Pons (tissue), 1 donor: ENCODE measurements around the gene DMC1.

Experiments used
- DNase-seq: peaks from one replicate; pipeline ENCODE4 v3.0.0-alpha.2; 2016; ENCODE audit warnings: low spot score

Gene DMC1

DNA sequence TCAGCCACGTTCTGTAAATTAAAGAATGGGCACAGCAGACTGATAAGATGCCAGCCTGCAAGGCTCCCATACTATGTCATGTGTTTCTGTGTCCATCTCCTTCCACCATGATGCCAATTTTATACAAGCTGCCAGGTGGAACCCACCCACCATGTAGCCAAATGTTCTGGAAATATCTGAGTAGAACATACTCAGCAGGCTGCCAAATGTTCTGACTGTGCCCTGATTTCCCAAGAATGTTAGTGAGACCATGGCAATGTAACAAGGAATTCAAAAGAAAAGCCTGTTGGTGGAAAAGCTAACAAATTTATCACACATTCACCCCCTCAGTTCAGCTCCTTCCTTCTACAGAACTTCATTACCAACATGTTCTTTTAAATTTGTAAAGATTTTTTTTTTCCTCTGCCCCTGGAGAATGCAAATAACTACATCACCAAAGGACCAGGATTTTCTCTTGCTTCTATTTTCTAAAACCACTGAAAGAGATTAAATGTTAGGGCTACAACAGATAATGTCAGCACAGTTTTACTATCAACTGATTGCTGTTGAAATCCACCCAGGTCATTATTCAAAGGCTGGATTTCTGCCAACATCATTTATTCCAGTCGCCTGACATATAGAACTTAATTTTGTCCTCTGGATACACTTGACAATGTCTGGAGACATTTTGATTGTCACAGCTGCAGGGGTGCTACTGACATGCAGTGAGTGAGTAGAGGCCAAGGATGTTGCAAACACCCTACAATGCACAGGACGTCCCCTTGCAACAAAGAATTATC, 3.1 kb downstream of the DMC1 start:
- peak; percentile 2 for DNase-seq

DNA sequence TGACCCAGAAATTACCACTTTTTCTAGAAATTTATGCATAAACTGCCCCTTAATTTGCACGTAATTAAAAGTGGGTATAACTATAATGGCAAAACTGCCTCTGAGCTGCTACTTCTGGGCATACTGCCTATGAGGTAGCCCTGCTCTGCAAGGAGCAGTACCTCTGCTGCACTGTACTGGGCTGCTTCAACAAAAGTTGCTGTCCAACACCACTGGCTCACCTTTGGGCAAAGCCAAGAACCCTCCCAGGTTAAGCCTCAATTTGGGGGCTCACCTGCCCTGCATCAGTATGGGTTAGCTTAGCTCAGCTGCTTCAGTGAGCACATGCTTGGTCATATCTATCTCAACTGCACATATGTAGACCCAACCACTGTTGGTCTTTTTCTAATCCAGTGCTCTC, 4.5 kb downstream of the DMC1 start:
- no peak for DNase-seq

DNA sequence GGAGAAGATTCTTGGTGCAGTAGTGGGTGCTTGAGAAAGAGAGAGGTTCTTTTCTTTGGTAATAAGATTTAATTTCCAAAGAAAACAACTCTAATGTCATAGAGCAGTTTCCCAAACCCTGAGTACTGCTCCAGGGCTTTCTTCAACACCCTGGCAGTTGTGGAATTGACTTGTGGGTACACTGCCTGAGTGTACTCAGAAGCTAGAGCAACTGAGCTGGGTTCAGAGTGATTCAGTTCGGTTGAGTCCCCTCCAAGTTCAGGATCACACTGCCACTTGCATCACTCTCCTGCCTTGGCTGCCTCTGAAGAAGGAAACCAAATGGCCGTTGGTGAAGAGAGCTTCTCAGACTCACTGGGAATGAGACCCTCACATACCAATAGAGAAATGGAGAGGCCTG, 5.3 kb downstream of the DMC1 start:
- DNase-seq, result no peak

DNA sequence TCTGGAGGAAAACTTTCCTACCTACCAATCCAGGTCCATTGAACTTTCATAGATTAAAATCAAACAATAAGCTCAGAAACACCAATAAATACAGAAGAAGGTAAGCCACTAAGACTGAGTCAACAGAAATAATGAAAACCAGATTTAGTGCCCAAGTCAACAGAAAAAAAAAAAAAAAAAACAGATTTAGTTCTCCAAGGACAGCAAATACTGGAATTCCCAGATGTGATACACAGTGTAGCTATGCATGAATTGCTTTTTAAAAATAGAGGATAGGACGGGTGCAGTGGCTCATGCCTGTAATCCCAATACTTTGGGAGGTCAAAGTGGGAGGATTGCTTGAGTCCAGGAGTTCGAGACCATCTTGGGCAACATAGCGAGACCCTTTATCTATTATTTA, 15.7 kb downstream of the DMC1 start:
- DNase-seq, result no peak

DNA sequence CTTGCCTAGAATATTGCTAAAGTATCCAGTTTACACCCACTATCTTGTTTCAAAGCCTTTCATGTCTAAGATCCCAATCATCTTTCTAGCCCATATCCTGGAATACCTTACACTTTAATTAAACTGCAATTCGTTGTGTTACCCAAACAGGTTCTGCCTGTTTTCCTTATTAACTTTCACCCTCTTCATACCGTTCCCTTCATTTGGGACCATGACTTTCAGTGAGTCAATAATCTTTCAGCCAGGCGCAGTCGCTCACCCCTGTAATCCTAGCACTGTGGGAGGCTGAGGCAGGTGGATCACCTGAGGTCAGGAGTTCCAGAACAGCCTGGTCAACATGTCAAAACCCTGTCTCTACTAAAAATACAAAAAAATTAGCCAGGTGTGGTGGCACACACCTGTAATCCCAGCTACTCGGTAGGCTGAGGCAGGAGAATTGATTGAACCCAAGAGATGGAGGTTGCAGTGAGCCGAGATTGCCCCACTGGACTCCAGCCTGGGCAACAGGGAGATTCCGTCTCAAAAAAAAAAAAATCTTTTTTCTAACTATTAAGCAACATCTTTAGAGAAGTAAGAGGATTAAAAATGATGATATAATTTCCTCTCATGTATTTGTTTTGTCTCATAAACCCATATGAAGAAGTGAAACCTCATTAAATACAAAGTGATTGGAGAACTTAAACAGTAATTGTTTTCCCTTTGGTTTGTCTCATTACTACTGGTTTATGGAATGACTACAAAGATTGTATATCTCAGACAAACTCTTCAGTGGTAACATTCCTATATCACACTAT, 20.7 kb downstream of the DMC1 start:
- no peak for DNase-seq

DNA sequence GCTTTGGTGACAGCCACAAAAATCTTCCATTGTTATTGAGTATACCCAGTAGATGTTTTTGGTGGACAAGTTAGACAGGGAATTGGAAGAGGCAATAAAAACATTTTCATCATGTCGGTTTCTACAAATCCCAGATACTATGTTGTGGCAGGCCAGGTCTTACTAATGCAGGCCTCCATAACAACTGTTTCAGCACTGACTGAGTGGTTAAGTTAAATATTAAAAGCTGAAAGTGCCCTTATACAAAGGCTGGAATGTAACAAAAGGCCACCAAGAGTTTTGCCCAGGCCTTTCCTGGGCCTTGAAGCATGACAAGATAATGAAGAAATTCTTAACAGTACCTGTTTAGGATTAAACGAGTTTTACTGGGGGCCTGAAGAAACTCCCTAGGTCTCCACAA, 29.3 kb downstream of the DMC1 start:
- DNase-seq, result no peak

DNA sequence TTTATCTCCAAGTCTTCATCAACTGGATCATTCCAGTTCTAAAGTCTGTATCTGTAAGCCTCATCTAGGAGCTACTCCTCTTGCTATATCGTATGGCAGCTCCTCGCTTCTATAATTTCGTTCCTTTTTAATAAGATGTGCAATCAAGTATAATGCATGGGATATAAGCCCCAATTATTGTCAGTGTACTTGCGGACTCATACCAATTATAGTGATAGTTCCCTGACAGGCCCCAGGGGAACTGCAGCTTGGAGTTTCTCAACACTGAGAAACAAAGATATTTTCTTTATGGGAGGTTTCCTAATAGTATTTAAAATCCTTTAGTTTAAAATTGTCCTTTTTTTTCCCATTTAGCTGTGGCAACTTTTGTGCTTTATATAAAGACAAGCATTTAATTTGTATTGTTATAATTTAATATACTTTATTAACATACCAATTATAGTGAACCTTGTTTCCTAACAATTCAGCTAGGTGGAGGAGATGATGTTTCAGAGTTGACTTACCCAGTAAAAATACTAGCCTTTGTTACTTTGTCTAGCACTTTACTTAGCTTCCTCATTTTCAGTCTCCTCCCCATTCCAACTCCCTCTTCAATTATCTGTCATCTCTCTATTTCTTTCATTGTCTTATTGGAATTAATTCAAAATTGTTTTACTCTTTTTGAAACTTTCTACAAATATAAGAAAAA, 38.6 kb downstream of the DMC1 start:
- DNase-seq, result no peak

DNA sequence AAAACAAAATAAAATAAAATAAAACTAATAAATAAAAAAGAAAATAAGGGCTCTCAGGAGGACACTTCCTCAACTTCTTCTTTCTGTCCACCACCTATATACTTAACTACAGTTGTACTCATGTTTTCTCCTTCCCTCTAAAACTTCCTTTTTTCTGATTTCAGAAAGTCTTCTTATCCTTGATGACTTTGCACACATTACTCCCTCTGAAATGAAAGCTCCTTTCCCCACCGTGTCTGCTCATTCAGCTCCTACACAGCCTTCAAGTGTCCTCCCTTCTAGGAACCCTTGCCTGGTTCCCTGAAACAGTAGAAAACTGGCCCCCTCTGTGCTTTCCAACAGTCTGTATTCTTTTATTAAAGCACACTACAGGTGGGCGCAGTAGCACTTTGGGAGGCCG, 45.6 kb downstream of the DMC1 start:
- no peak for DNase-seq

DNA sequence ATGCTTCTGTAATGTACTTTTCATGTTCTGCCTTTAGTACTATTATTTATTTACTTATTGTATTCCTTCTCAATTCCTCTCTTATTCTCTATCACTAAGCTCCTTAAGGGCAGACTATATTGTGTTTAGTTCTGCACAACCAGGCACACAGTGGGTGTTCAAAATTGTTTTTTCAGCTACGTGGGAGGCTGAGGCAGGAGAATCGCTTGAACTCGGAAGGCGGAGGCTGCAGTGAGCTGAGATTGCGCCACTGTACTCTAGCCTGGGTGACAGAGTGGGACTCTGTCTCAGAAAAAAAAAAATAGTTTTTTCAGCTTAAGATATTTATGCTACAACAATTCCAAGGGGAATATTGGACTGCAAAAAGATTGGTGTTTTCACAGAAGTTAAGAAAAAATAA, 46.5 kb downstream of the DMC1 start:
- DNase-seq, result no peak

DNA sequence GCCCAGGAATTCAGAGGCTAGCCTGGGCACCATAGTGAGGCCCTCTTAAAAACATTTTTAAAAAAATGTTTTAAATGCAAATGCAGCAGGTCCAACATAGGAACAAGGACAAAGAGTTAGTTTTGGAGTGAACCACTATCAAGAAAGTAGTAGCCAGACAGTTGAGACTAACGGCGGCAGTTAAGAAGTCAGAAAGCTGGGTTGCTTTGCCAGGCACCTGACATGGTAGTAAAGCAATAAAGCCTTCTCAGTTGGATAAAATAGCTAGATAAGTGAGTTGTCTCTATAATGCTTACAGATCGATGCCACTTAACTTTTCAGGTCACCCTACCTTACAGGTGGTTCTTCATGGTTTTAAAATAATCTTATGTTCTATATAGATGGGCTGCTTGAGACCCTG, 47.0 kb downstream of the DMC1 start:
- DNase-seq, result no peak

DNA sequence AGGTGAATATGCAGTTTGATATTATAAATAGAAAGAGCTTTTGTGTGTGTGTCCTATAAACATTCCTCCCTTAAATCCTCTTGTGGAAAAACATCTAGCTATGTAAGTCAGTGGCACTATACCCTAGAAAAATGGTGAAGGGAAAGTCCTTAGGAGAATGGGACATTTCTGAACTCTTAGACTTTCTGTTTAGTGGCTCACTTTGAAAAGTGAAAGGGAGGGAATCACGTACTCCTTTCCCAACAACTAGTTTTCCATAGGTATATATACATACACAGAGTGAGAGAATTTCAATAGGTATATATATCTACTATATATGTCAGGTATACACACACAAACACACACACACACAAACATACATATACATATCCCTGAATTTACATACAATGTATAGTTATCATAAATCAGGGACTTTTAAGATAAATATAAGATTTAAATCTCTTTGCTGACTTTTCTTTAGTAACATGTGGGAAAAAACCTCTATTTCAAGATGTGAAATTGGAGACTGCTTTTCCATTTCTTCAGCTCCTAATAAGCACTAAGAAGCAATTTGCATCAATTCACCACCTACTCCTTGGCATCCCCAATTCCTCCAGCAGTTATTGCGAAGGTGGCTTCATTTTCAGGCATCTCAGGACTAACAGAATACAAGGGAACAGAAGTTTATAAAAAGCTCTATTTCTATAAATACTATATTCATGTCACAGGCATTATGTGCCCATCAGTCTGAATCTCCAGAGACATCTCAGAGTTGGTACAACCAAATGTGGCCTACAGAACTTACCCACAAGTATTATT, 50.3 kb downstream of the DMC1 start:
- DNase-seq, result no peak

DNA sequence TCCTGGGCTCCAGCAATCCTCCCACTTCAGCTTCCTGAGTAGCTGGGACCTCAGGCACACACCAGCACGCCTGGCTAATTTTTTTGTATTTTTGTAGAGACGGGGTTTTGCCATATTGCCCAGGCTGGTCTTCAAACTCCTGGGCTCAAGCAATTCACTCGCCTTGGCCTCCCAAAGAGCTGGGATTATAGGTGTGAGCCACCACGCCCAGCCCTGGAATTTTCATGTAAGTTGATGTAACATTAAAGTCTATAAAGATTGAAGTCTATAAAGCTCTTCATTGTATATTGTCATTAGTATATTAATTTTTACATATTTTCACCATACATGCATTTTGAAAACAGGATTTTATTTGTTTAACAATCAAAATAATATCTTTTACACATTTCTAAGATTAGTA, 51.4 kb downstream of the DMC1 start:
- DNase-seq, result no peak

DNA sequence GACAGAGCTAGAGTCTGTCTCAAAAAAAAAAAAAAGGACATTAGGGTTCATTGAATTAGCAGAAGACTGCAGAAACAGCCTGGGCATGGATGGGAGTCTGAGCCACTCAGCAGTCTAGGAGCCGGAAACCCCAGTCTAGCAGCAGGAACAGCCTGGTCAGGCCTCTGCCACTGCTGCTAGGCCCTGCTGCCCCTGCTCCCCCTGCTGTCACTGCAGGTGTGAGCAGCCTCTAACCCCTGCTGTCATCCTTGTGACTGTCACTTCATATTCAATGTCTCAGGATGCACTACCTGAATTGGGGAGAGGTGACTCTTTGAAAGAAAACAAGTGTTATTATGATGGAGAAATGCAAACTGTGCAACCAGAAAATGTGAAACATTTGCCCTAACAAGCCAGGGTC, 56.9 kb downstream of the DMC1 start:
- no peak for DNase-seq

DNA sequence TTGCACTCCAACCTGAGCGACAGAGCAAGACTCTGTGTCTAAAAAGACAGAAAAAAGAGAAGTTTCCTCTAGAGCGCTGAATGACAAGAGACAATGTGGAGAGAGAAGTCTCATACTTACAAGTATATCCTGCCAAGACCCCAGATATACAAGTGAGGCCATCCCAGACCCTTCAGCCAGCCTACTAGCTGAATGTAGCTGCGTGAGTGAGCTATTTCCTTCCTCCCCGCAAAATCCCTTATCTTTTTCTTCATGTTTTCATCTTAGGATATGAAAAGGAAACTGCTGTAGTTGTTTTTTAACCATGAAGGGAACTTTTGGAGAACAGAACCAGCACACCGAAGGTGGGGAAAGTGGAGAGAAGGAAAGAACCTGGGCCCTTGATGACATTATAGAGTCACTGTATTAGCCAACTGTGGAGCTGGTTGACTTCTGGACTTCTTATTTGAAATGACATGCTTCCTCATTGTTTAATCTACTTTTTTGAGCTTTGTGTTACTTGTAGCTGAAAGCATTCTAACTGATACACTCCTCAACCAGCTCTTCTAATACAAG, 59.5 kb downstream of the DMC1 start:
- no peak for DNase-seq

DNA sequence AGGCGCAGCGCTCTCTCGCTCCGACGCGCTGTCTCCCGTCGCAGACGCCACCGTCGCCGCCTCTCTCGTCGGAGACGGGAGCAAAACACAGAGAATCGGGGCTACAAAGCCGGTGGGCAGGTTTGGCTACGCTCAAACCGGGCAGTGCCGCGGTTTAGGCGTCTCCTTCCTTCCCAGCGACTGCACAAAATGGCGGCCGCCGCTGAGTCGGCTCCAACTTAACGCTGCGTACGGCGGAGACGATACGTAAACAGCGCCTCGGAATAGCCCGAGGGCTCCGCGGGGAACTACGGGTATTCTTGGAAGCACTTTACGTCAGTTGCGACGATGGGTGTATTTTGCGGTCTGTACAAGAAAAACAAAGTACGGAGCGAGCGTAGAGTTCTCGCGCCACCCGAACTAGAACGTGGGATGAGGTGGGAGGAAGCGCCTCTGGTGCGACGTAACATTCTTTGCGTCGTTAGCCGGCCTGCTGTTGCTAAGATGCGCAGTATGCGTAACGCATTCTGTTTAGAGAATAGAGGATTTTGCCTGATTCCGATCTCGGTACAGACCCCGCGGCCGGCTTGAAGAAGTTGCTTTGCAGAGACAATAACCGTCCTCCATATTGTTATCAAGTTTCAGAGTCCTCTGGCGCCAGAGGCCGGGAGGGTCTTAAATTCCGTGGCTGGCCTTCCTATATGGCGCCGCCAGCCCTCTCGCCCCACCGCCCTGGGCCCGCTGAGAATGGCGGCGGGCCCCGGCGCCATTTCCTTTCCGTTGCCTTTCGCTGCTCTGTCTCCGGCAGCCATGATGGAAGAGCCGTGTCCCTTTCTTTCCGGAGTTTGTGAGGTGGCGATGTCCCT, 63.6 kb downstream of the DMC1 start, which contains the start of gene DDX17:
Gene DDX17 (minus strand): TSS at position 194 of the 845 bp plus-strand sequence.
- peak; percentile 98 for DNase-seq

DNA sequence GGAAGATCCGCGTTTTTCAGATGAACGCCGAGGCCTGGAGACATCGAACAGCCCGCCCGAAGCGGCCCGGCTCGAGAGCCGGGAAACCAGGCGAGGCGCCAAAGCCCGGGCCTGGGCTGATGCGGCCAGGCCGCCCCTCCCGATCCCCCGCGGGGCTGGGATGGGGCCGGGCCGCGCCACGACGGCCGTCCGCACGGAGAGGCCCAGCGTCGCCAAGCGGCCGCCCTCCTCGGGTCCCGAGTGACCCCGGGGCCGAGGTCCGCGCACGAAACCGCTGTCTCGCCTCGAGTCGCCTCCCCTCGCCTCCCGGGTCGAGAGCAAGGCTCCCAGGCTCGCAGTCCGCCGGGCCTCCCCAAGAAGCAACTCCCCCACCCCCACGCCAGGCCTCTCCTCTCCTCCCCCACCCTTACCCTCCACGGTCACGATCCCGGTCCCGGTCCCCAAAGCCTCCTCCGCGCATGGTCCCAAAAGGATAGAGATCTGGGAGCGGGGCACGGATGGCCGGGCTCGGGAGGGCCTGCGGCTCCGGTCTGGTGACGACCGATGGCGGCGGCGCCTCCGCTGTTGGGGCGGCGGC, 64.4 kb downstream of the DMC1 start:
- DNase-seq, result peak; percentile 67

DNA sequence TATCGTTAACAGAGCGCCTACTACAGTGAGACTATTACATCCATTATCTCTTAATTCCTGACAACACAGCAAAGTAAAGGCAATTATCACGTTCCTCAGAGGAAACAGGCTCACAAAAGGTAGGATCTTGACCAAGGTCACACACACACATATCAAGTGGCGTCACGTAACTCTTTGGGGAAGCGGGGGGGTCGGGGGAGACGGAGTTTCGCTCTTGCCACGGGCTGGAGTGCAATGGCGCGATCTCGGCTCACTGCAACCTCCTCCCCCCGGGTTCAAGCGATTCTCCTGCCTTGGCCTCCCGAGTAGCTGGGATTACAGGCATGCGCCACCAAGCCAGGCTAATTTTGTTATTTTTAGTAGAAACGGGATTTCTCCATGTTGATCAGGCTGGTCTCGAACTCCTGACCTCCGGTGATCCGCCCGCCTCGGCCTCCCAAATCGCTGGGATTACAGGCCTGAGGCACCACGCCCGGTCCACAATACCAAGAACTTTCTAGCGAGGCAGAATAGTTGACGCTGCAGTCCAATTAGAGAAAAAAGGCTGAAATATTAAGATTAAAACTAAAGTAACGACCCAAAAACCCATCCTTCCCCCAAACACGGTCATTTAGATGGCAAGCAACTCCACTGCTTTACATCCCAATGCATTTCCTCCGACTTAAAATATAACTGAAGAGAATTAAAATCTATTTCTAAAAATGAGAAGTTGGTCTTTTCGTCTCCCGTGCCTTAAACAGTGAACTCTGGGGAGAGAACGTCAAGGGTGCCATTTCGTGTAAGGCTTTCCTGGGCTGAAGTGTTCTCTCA, 65.0 kb downstream of the DMC1 start:
- no peak for DNase-seq

DNA sequence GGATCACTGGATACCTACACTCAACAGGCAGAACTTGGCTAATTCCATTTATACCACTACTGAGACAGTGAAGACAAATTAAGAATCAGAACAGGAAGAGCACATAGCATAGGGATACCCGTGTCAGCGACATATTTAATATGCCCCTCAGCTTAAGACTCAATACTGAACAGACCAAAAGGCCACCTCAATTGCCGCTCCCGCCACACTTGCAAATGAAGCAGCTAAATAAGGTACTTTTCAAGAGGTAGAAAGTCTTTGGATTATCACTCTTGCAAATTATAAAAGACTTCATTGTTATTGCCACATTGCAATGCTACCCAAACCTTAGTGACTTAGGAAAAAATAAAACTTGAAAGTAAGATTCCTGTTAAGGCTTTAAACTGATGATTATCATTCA, 67.0 kb downstream of the DMC1 start:
- DNase-seq, result no peak

DNA sequence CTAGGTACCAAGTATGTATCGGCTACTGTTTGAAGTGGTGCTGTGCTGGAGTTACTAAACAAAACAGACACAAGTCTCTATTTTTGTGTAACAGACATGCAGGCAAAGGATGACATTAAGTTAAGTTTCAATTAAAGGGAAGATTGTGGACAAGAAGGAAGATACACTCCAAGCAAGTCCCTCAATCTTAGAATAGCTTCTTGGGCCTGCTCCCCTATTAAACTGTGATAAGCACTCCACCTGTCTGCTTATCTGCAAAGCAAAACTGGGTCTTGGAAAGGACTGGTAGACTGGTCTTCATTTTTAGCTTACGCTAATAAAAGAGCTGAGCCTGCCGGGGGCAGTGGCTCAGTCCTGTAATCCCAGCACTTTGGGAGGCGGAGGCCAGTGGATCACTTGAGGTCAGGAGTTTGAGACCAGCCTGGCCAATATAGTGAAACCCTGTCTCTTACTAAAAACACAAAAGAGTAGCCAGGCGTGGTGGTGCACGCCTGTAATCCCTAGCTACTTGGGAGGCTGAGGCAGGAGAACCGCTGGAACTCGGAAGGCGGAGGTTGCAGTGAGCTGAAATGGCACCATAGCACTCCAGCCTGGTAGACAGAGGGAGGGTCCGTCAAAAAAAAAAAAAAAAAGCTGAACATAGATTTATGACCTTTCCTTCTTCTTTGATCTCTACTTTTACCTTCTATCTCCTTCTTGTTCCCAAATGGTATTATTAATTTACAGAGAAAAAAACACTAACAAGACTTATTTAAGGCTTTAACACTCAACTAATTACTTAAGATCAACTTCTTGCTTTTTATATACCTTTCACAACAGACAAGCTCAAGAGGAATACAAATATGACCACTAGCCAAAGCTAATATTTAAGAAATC, 67.9 kb downstream of the DMC1 start:
- DNase-seq, result no peak
